Ishikawa (cell line): ENCODE measurements around the gene HIPK4.

Experiments used
- TAF1 ChIP-seq: IDR thresholded peaks from 2 replicates; pipeline ENCODE4 v1.6.1; 2012; ENCODE audit warnings: low read depth, mild to moderate bottlenecking
- TCF12 ChIP-seq: IDR thresholded peaks from 2 replicates; pipeline ENCODE4 v1.6.1; 2012; ENCODE audit warnings: low read depth
- TEAD4 ChIP-seq: IDR thresholded peaks from 2 replicates; pipeline ENCODE4 v1.6.1; 2012
- ZBTB7A ChIP-seq: IDR thresholded peaks from 2 replicates; pipeline ENCODE4 v1.6.1; 2012; ENCODE audit warnings: low read depth

DNA sequence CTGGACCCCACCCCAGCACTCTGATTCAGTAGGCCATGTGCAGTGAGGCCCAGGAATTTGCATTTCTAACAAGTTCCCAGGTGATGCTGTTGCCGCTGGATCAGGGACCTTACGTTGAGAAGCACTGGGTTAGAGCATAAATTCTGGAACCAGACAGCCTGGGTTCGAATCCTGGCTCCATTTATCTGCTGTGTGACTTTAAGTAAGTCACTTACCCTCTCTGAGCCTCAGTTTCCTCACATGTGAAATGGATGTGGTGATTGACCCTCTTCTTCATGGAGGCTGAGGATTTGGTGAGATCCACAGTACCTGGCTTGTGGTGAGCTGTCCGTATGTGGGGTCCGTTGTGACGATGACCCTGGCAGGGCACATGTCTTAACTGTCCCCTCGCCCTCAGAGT lies 15.9 kb downstream of the HIPK4 start:
- no peak for TF ChIP-seq TAF1
- TF ChIP-seq TEAD4, result no peak
- TF ChIP-seq ZBTB7A, result no peak
- no peak for TF ChIP-seq TCF12
